Right atrium auricular region (tissue), 2 donors: Measurements from ENCODE around the gene ZBTB16. TPM values are rescaled to one million over a fixed set of nuclear protein-coding genes. Genes with fewer than 3 reads are reported as not detected.
A peak's percentile ranks its signal among the peaks of the same experiment; 100 is the strongest.

Experiments used
- DNase-seq: peaks from one replicate; pipeline ENCODE4 v3.0.0-alpha.2; 2019; ENCODE audit warnings: low spot score
- H3K27ac ChIP-seq, 2 donors: fragments of 200-600 bp; sonication (generic); 1 replicate in 1 of 2; 2 replicates in 1 of 2; pipeline ENCODE4 v1.5.1; 2016 to 2019
- H3K27me3 ChIP-seq, 2 donors: fragments of 200-600 bp; sonication (generic); one replicate each; pipeline versions ENCODE4 v1.5.1 to v1.6.0; 2017 to 2019
- H3K36me3 ChIP-seq: fragments of 200-600 bp; sonication (generic); one replicate; pipeline ENCODE4 v1.5.1; 2016
- H3K4me1 ChIP-seq, 2 donors: fragments of 200-600 bp; sonication (generic); one replicate each; pipeline versions ENCODE4 v1.5.1 to v1.6.0; 2017 to 2019
- H3K4me3 ChIP-seq, 2 donors: fragments of 200-600 bp; sonication (generic); 1 replicate in 1 of 2; 2 replicates in 1 of 2; pipeline ENCODE4 v1.5.1; 2017 to 2019; ENCODE audit warnings: mild to moderate bottlenecking in 1 of 2, moderate library complexity in 1 of 2
- H3K9me3 ChIP-seq, 2 donors: fragments of 200-600 bp; sonication (generic); one replicate each; pipeline ENCODE4 v1.5.1; 2019
- CTCF ChIP-seq, 2 donors: fragments of 200-600 bp; sonication (generic); IDR thresholded peaks; one replicate each; pipeline ENCODE4 v1.5.1; 2019; ENCODE audit warnings: antibody characterized with exemption in 2 of 2
- total RNA-seq, 2 donors: library from RNA; depleted of rRNA; stranded (reverse); fragments of >200 nt; gene quantifications; one replicate each; pipeline ENCODE4 v1.1.0, GENCODE V29; 2016

The ZBTB16 gene
- total RNA-seq, 2 donors from 2014 or later, result 65.5 to 101 TPM

- Histone ChIP-seq H3K4me1 (peaks cover 0 to 98% of the 10 kb centered on the region in 2 donors), H3K9me3 (no peaks in the 10 kb centered on the region), H3K4me3 (no peak overlapping the region), H3K27ac (peak overlapping the region; percentile 52 to 99), H3K27me3 (no peaks in the 10 kb centered on the region), H3K36me3 (peaks cover 8% of the 10 kb centered on the region)
- DNase-seq, result no peak
- no peak for TF ChIP-seq CTCF (IDR thresholded peaks at IDR 0.05)
Observed at GRCh38 chr11:114148013-114148382, 88.5 kb downstream of the ZBTB16 start.

GRCh38 chr11:114149689-114150407 is 90.3 kb downstream of the ZBTB16 start:
- no peak overlapping the region for H3K4me3 ChIP-seq
- no peaks in the 10 kb centered on the region for H3K9me3 ChIP-seq
- no peak for DNase-seq
- no peaks in the 10 kb centered on the region for H3K27me3 ChIP-seq
- peak overlapping the region; percentile 99 for H3K27ac ChIP-seq
- H3K36me3 ChIP-seq, result peaks cover 8% of the 10 kb centered on the region
- peaks cover 0 to 98% of the 10 kb centered on the region in 2 donors for H3K4me1 ChIP-seq
- TF ChIP-seq CTCF (IDR thresholded peaks at IDR 0.05), result no peak

- H3K9me3 ChIP-seq, result no peaks in the 10 kb centered on the region
- no peak overlapping the region for H3K4me3 ChIP-seq
- no peak for TF ChIP-seq CTCF (IDR thresholded peaks at IDR 0.05)
- H3K4me1 ChIP-seq, result peaks cover 0 to 98% of the 10 kb centered on the region in 2 donors
- H3K27ac ChIP-seq, result peak overlapping the region; percentile 99
- no peaks in the 10 kb centered on the region for H3K27me3 ChIP-seq
- peaks cover 3% of the 10 kb centered on the region for H3K36me3 ChIP-seq
- no peak for DNase-seq
Observed at GRCh38 chr11:114150671-114151070, 91.2 kb downstream of the ZBTB16 start.

GRCh38 chr11:114151631-114152030 is 92.1 kb downstream of the ZBTB16 start:
- H3K4me1 ChIP-seq, result peaks cover 0 to 98% of the 10 kb centered on the region in 2 donors
- no peak for TF ChIP-seq CTCF (IDR thresholded peaks at IDR 0.05)

GRCh38 chr11:114152162-114152561 is 92.7 kb downstream of the ZBTB16 start:
- Histone ChIP-seq H3K36me3 (peaks cover 15% of the 10 kb centered on the region), H3K9me3 (no peaks in the 10 kb centered on the region), H3K27me3 (no peaks in the 10 kb centered on the region), H3K27ac (peak overlapping the region; percentile 99), H3K4me1 (peaks cover 0 to 98% of the 10 kb centered on the region in 2 donors), H3K4me3 (no peak overlapping the region)
- no peak for DNase-seq
- no peak for TF ChIP-seq CTCF (IDR thresholded peaks at IDR 0.05)

More at GRCh38 chr11:114151631-114152030, 92.1 kb downstream of the ZBTB16 start:
- Histone ChIP-seq H3K9me3 (no peaks in the 10 kb centered on the region), H3K27ac (peak overlapping the region; percentile 99), H3K36me3 (peaks cover 10% of the 10 kb centered on the region), H3K4me3 (no peak overlapping the region), H3K27me3 (no peaks in the 10 kb centered on the region)
- no peak for DNase-seq

- no peak for TF ChIP-seq CTCF (IDR thresholded peaks at IDR 0.05)
- Histone ChIP-seq H3K27me3 (no peaks in the 10 kb centered on the region), H3K36me3 (peaks cover 21% of the 10 kb centered on the region), H3K4me3 (no peak overlapping the region), H3K27ac (peak overlapping the region; percentile 99), H3K9me3 (no peaks in the 10 kb centered on the region), H3K4me1 (peaks cover 0 to 98% of the 10 kb centered on the region in 2 donors)
- DNase-seq, result no peak
Observed at GRCh38 chr11:114152785-114153184, 93.3 kb downstream of the ZBTB16 start.
